Neuronal stem cell (in vitro differentiated cells): Measurements from ENCODE around the gene RBBP8NL.
A peak's percentile ranks its signal among the peaks of the same experiment; 100 is the strongest.

ENCODE experiments used
- DNase-seq: peaks from one replicate; pipeline ENCODE4 v3.0.0-alpha.2; 2013; ENCODE audit warnings: low spot score
- H2AFZ ChIP-seq: one replicate; pipeline ENCODE4 v1.6.1; 2013; ENCODE audit warnings: mild to moderate bottlenecking, low read length, inconsistent platforms
- H2AK5ac ChIP-seq: 2 replicates; pipeline ENCODE4 v1.6.1; 2013; ENCODE audit warnings: low read depth, mild to moderate bottlenecking, inconsistent platforms, low read length, moderate library complexity, mixed read lengths
- H2BK120ac ChIP-seq: 2 replicates; pipeline ENCODE4 v1.6.1; 2013; ENCODE audit warnings: low read depth, mild to moderate bottlenecking, inconsistent platforms, low read length, moderate library complexity, mixed read lengths
- H2BK12ac ChIP-seq: one replicate; pipeline ENCODE4 v1.6.1; 2013; ENCODE audit warnings: low read length, inconsistent platforms
- H2BK15ac ChIP-seq: 2 replicates; pipeline ENCODE4 v1.6.1; 2013; ENCODE audit warnings: mild to moderate bottlenecking, low read length, inconsistent platforms, mixed read lengths
- H2BK5ac ChIP-seq: one replicate; pipeline ENCODE4 v1.6.1; 2013; ENCODE audit warnings: inconsistent platforms, mild to moderate bottlenecking, low read length, moderate library complexity
- H3K14ac ChIP-seq: one replicate; pipeline ENCODE4 v1.6.1; 2013; ENCODE audit warnings: low read length, inconsistent platforms
- H3K18ac ChIP-seq: 2 replicates; pipeline ENCODE4 v1.6.1; 2013; ENCODE audit warnings: low read length, inconsistent platforms
- H3K23ac ChIP-seq: 2 replicates; pipeline ENCODE4 v1.6.1; 2013; ENCODE audit warnings: low read depth, mild to moderate bottlenecking, mixed read lengths, low read length, inconsistent platforms; ENCODE audit not compliant: poor library complexity
- H3K27ac ChIP-seq: replicated peaks from 3 replicates; pipeline ENCODE4 v1.5.1; 2013; ENCODE audit warnings: low read length, inconsistent platforms
- H3K27me3 ChIP-seq, 3 experiments: 2 replicates each; pipeline ENCODE4 v1.6.1; 2013; ENCODE audit warnings: low read length in 3 of 3, mild to moderate bottlenecking in 2 of 3, inconsistent platforms in 1 of 3, low read depth in 1 of 3, mixed read lengths in 1 of 3, moderate library complexity in 1 of 3; ENCODE audit not compliant: control insufficient read depth in 3 of 3, insufficient read depth in 3 of 3
- H3K36me3 ChIP-seq, 2 donors: replicated peaks in 1 of 2; 2 replicates each; pipeline ENCODE4 v1.6.1; 2013; ENCODE audit warnings: low read length in 2 of 2; ENCODE audit not compliant: control insufficient read depth in 2 of 2, insufficient read depth in 2 of 2
- H3K4ac ChIP-seq: 2 replicates; pipeline ENCODE4 v1.6.1; 2013; ENCODE audit warnings: inconsistent platforms, mild to moderate bottlenecking, low read length, moderate library complexity
- H3K4me1 ChIP-seq, 2 donors: 1 replicate in 1 of 2; 2 replicates in 1 of 2; pipeline ENCODE4 v1.6.1; 2013; ENCODE audit warnings: low read length in 2 of 2, low read depth in 1 of 2; ENCODE audit not compliant: control insufficient read depth in 2 of 2, insufficient read depth in 1 of 2
- H3K4me2 ChIP-seq: one replicate; pipeline ENCODE4 v1.6.1; 2013; ENCODE audit warnings: mild to moderate bottlenecking, low read length, inconsistent platforms; ENCODE audit not compliant: insufficient read depth, poor library complexity, severe bottlenecking
- H3K4me3 ChIP-seq, 2 donors: 2 replicates each; pipeline ENCODE4 v1.5.1; 2013; ENCODE audit warnings: low read length in 2 of 2, mild to moderate bottlenecking in 2 of 2, inconsistent platforms in 1 of 2, moderate library complexity in 1 of 2
- H3K79me1 ChIP-seq: one replicate; pipeline ENCODE4 v1.6.1; 2013; ENCODE audit warnings: low read depth, mild to moderate bottlenecking, inconsistent platforms, low read length, moderate library complexity
- H3K9ac ChIP-seq: one replicate; pipeline ENCODE4 v1.6.1; 2013; ENCODE audit warnings: mild to moderate bottlenecking, low read depth, low read length, inconsistent platforms; ENCODE audit not compliant: poor library complexity
- H3K9me3 ChIP-seq, 2 donors: replicated peaks in 1 of 2; 2 replicates each; pipeline versions ENCODE3 to v1.6.1; 2013; ENCODE audit warnings: low read length in 2 of 2, mild to moderate bottlenecking in 2 of 2, inconsistent platforms in 1 of 2, low read depth in 1 of 2, mixed read lengths in 1 of 2, moderate library complexity in 1 of 2; ENCODE audit not compliant: control insufficient read depth in 2 of 2, insufficient read depth in 1 of 2
- H4K8ac ChIP-seq: one replicate; pipeline ENCODE4 v1.6.1; 2013; ENCODE audit warnings: low read depth, mild to moderate bottlenecking, inconsistent platforms, low read length, moderate library complexity
- H4K91ac ChIP-seq: one replicate; pipeline ENCODE4 v1.6.1; 2013; ENCODE audit warnings: low read length, low read depth, mild to moderate bottlenecking, inconsistent platforms; ENCODE audit not compliant: poor library complexity
- whole genome bisulfite sequencing, 2 donors: extraction: QIAGEN DNeasy Blood & Tissue Kit; methylation state at CpG; one replicate each; pipeline ENCODE4 v1.1.7; 2013; ENCODE audit warnings: missing lambda C conversion rate in 2 of 2, mixed read lengths in 1 of 2; ENCODE audit not compliant: insufficient read length in 2 of 2, insufficient replicate concordance in 1 of 2; ENCODE audit errors: extremely low coverage in 2 of 2; 5-methylcytosine and 5-hydroxymethylcytosine counted together

RBBP8NL gene

DNA sequence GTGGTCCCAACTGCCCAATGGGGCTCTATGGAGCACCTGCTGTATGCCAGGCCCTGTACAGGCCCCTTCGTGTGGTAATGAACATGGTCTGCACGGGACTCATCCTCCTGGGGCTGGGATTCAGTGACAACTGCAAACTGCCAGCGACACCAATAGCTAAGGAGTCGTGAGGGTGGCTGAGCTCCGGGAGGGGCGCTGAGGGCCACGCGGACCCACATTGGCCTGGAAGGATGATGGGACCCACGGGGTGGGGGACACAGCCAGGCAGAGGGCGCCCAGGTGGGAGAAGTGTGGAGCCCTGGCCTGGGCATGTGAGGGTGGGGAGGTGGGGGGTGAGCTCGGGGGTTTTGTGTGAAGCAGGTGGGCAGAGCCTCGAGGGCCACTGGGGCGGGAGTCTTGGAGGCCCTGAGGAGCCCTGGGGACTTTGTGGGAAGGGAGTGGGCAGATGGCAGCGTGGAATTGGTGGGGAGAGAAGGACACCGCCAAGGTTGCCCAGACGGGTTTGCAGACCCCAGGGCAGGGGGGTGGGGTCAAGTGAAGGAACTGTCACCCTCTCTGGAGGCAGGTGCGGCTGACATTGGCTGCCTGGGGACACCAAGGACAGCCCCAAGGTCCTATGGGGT, 26.0 kb upstream of the RBBP8NL start:
- no CpG with 5 or more reads among the region's 17 CpGs for WGBS, 2 donors
- Histone ChIP-seq H3K27me3 (peaks cover 0 to 62% (median 0%) of the 10 kb centered on the region in 3 experiments), H2AK5ac (peak overlapping the region; percentile 97)

DNA sequence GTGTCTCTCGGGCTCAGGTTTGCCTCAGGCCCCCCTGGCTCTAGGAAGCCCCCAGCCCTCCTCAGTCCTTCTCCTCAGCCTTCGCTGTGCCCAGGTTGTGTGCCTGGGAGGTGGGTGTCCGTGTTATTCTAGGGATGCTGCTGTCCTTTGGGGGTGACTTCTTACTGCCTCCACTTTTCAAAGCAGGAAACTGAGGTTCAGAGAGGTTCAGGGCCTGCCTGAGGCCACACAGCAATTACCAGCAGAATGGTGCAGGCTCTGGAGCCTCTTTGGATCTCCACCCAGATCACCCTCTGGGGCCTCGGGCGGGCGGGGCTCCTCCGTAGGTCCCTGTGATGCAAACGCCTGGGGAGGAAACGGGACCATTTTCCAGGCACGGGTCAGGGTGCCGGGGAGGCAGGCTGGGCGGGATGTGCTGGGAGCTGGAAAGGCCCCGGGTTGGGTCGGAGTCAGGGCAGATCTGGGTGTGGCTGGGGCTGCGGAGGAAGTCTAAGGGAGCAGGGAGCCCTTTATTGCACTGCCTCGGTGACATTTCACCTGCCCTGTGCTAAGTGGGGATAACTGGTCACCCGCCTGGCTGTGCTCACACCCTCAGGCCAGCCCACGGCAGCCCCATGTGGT, 25.2 kb upstream of the RBBP8NL start:
- no peak overlapping the region for H3K14ac ChIP-seq
- H2AK5ac ChIP-seq: peak overlapping the region; percentile 83
- peak overlapping the region; percentile 83 for H2BK15ac ChIP-seq
- H3K9ac ChIP-seq: peak overlapping the region; percentile 16
- H3K9me3 ChIP-seq: no peaks in the 10 kb centered on the region
- H3K27me3 ChIP-seq: peaks cover 0 to 63% (median 0%) of the 10 kb centered on the region in 3 experiments
- H2BK12ac ChIP-seq: no peak overlapping the region
- H3K4me3 ChIP-seq: no peak overlapping the region
- no peak overlapping the region for H4K8ac ChIP-seq
- H2BK5ac ChIP-seq: no peak overlapping the region
- no peak overlapping the region for H3K18ac ChIP-seq
- DNase-seq: no peak
- peak overlapping the region; percentile 47 for H2BK120ac ChIP-seq
- H4K91ac ChIP-seq: no peak overlapping the region
- no peaks in the 10 kb centered on the region for H3K36me3 ChIP-seq
- no peak overlapping the region for H2AFZ ChIP-seq
- no peak overlapping the region for H3K4me2 ChIP-seq
- no peak overlapping the region for H3K27ac ChIP-seq
- no peak overlapping the region for H3K23ac ChIP-seq
- H3K79me1 ChIP-seq: no peaks in the 10 kb centered on the region
- no peak overlapping the region for H3K4ac ChIP-seq
- H3K4me1 ChIP-seq: peaks cover 9 to 23% of the 10 kb centered on the region in 2 donors
- WGBS, 2 donors: no CpG with 5 or more reads among the region's 18 CpGs

More for the DNA sequence above, 26.0 kb upstream of the RBBP8NL start:
- peak overlapping the region; percentile 71 for H3K14ac ChIP-seq
- H3K23ac ChIP-seq: peak overlapping the region; percentile 55
- no peaks in the 10 kb centered on the region for H3K36me3 ChIP-seq
- no peaks in the 10 kb centered on the region for H3K79me1 ChIP-seq
- no peak overlapping the region for H3K4me2 ChIP-seq
- H2BK12ac ChIP-seq: peak overlapping the region; percentile 58
- no peak overlapping the region for H2AFZ ChIP-seq
- H3K27ac ChIP-seq: no peak overlapping the region
- H4K8ac ChIP-seq: no peak overlapping the region
- H4K91ac ChIP-seq: no peak overlapping the region
- H2BK120ac ChIP-seq: peak overlapping the region; percentile 47
- H3K4ac ChIP-seq: no peak overlapping the region
- no peaks in the 10 kb centered on the region for H3K9me3 ChIP-seq
- H2BK15ac ChIP-seq: peak overlapping the region; percentile 83
- no peak for DNase-seq
- H3K18ac ChIP-seq: peak overlapping the region; percentile 57
- H2BK5ac ChIP-seq: no peak overlapping the region
- H3K4me3 ChIP-seq: no peak overlapping the region
- H3K9ac ChIP-seq: no peak overlapping the region
- H3K4me1 ChIP-seq: peaks cover 9 to 18% of the 10 kb centered on the region in 2 donors

DNA sequence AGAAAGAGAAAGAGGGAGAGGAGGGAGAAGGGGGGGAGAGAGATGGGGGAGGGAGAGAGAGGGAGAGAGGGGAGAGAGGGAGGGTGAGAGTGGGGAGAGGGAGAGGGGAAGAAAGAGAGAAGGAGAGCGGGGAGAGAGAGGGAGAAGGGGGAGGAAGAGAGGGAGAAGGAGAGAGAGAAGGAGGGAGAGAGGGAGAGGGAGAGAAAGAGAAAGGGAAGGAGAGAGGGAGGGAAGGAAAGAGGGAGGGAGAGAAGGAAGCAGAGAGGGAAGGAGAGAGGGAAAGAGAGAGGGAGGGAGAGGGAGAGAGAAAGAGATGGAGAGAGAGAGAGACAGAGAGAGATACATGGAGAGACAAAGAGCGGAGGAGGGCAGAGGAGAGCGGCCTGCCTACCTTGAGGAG, 24.6 kb upstream of the RBBP8NL start:
- Histone ChIP-seq H3K9ac (no peak overlapping the region), H2BK5ac (no peak overlapping the region), H3K79me1 (no peaks in the 10 kb centered on the region), H3K27me3 (peaks cover 0 to 59% (median 0%) of the 10 kb centered on the region in 3 experiments), H3K36me3 (no peaks in the 10 kb centered on the region), H2BK12ac (no peak overlapping the region), H3K27ac (no peak overlapping the region), H2BK15ac (no peak overlapping the region), H2BK120ac (no peak overlapping the region), H3K4me1 (peaks cover 9 to 23% of the 10 kb centered on the region in 2 donors), H2AFZ (no peak overlapping the region), H4K8ac (no peak overlapping the region), H3K4ac (no peak overlapping the region), H3K4me3 (no peak overlapping the region), H3K14ac (no peak overlapping the region), H3K23ac (no peak overlapping the region), H3K9me3 (no peaks in the 10 kb centered on the region), H3K4me2 (no peak overlapping the region), H2AK5ac (peak overlapping the region; percentile 17), H4K91ac (no peak overlapping the region), H3K18ac (no peak overlapping the region)
- DNase-seq: no peak
- 100% methylated on average over 1 of the region's 3 CpGs; no CpG with 5 or more reads in 1 of the 2 donors for WGBS, 2 donors

DNA sequence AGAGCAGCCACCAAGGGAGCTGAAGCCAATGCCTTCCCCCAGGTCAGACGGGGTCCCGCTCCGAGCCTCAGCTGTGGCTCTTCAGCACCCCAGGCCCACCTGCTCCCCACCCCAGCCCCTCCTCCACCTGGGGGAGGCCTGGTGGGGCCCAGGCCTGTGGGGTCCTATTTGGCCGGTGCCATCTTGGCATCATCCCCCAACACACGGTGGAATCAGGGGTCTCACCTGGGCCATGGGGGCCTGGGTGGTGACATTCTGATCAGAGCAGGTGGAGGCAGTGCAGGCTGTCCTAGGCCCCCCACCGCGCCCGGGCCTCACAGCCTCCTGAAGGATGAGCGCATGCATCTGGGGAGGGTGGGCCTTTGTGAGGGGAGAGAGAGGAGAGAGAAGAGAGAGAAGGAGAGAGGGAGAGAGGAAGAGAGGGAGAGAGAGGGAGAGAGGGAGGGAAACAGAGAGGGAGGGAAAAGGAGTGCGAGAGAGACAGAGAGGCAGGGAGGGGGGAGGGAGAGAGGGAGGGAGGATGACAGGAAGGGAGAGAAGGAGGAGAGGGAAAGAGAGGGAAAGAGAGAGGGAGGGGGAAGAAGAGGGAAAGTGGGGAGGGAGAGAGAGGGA, 23.9 kb upstream of the RBBP8NL start:
- Histone ChIP-seq H2BK12ac (peak overlapping the region; percentile 41), H3K79me1 (no peaks in the 10 kb centered on the region), H3K14ac (no peak overlapping the region), H2AFZ (no peak overlapping the region), H2BK120ac (no peak overlapping the region), H2BK5ac (peak overlapping the region; percentile 22), H3K4me3 (no peak overlapping the region), H3K4me2 (no peak overlapping the region), H3K9ac (no peak overlapping the region), H3K36me3 (no peaks in the 10 kb centered on the region), H3K18ac (peak overlapping the region; percentile 92), H3K27ac (no peak overlapping the region), H4K91ac (no peak overlapping the region), H3K27me3 (peaks cover 0 to 52% (median 0%) of the 10 kb centered on the region in 3 experiments), H3K4me1 (peaks cover 9 to 23% of the 10 kb centered on the region in 2 donors), H3K23ac (no peak overlapping the region), H4K8ac (no peak overlapping the region), H3K4ac (no peak overlapping the region), H3K9me3 (no peaks in the 10 kb centered on the region), H2BK15ac (peak overlapping the region; percentile 75), H2AK5ac (peak overlapping the region; percentile 93)
- no CpG with 5 or more reads among the region's 10 CpGs for WGBS, 2 donors
- no peak for DNase-seq
